ENCODE measurements around the gene SYNRG. TPM values are rescaled to one million over a fixed set of nuclear protein-coding genes. Genes with fewer than 3 reads are reported as not detected.

The SYNRG gene
- total and polyA plus RNA-seq, 2 of the 13 experiments (the other 11 are each of a cell fraction or from before 2014, with no cell fraction given) = 7.3 to 8.7 TPM

GRCh38 chr17:37492167-37492566, 117.1 kb downstream of the SYNRG start (continued):
- TF ChIP-seq TRIM22 (IDR thresholded peaks at IDR 0.05) = no peak
- no peak for TF ChIP-seq ZNF549 (CRISPR knock-in tag; IDR thresholded peaks at IDR 0.05)
- no peak for TF ChIP-seq ZNF563 (CRISPR knock-in tag; IDR thresholded peaks at IDR 0.05)
- TF ChIP-seq BRCA1 (CRISPR knock-in tag; IDR thresholded peaks at IDR 0.05) = no peak
- TF ChIP-seq TGIF2 (CRISPR knock-in tag; IDR thresholded peaks at IDR 0.05) = no peak
- TF ChIP-seq YEATS2 (CRISPR knock-in tag; IDR thresholded peaks at IDR 0.05; ENCODE audit: borderline replicate concordance) = no peak
- no peak for TF ChIP-seq ZNF780A (CRISPR knock-in tag; IDR thresholded peaks at IDR 0.05)
- no peak for TF ChIP-seq CBFB (CRISPR knock-in tag; IDR thresholded peaks at IDR 0.05)
- no peak for TF ChIP-seq ZFP91 (CRISPR knock-in tag; IDR thresholded peaks at IDR 0.05; ENCODE audit: borderline replicate concordance)
- TF ChIP-seq FOXO1 (CRISPR knock-in tag; IDR thresholded peaks at IDR 0.05) = no peak

Measured in HepG2 (cell line).